C4-2B (cell line): ENCODE data around the gene GABRB1.

Source experiments
- ZFX ChIP-seq: fragments of 450-650 bp; IDR thresholded peaks from 2 replicates; pipeline ENCODE4 v1.6.1; 2017
- TF ChIP-seq, protein P1 (sequence below): fragments of 450-650 bp; conservative IDR thresholded peaks from 2 replicates; pipeline ENCODE4 v1.5.1; 2017; ENCODE audit warnings: mild to moderate bottlenecking

DNA sequence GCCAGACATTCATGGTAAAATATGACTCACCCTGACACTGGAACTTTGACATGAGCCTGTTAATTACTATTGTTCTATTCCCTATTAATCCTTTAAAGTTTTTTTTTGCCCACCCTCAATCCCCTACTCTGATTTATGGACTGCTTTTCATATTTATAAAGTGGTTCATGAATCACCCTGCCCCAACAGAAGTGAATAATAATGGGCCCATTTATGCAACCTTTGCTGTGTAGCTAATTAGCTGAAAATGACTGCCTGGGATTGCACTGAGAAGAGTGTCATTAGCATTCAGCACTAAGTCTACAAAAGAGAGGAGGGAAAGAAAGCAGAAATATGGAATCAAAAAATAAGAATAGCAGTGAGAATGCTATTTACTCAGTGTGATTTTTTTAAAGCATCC lies 277.8 kb downstream of the GABRB1 start:
- TF ChIP-seq, protein P1, sequence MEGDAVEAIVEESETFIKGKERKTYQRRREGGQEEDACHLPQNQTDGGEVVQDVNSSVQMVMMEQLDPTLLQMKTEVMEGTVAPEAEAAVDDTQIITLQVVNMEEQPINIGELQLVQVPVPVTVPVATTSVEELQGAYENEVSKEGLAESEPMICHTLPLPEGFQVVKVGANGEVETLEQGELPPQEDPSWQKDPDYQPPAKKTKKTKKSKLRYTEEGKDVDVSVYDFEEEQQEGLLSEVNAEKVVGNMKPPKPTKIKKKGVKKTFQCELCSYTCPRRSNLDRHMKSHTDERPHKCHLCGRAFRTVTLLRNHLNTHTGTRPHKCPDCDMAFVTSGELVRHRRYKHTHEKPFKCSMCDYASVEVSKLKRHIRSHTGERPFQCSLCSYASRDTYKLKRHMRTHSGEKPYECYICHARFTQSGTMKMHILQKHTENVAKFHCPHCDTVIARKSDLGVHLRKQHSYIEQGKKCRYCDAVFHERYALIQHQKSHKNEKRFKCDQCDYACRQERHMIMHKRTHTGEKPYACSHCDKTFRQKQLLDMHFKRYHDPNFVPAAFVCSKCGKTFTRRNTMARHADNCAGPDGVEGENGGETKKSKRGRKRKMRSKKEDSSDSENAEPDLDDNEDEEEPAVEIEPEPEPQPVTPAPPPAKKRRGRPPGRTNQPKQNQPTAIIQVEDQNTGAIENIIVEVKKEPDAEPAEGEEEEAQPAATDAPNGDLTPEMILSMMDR, result no peak
- no peak for TF ChIP-seq ZFX
